ENCODE data around the gene PDCD1. TPM values are rescaled to one million over a fixed set of nuclear protein-coding genes. Genes with fewer than 3 reads are reported as not detected.

The PDCD1 gene
- total and polyA plus RNA-seq, 2 experiments from 2014 or later: not detected

- no peaks in the 10 kb centered on the region for H4K20me1 ChIP-seq (ENCODE audit: insufficient read depth)
- in situ Hi-C loops (cut with MboI): no loop called here
- no peaks in the 10 kb centered on the region for H3K9me2 ChIP-seq (ENCODE audit: insufficient read depth)
- no peak overlapping the region for H3K9ac ChIP-seq
- no peaks in the 10 kb centered on the region for H3K79me2 ChIP-seq (ENCODE audit: insufficient read depth)
- H3K27me3 ChIP-seq (replicated peaks; ENCODE audit: insufficient read depth): peaks cover 16% of the 10 kb centered on the region
- no peaks in the 10 kb centered on the region for H3F3A ChIP-seq (ENCODE audit: insufficient read depth)
- no peaks in the 10 kb centered on the region for H3K9me3 ChIP-seq (ENCODE audit: low read depth)
- H3K36me3 ChIP-seq (ENCODE audit: low read depth): no peaks in the 10 kb centered on the region
- no peak overlapping the region for H2AFZ ChIP-seq
- 83 to 90% methylated on average over 28 of the region's 28 CpGs for WGBS, 2 experiments (ENCODE audit: low coverage in 1 of 2, low lambda C conversion rate in 2 of 2, missing lambda C conversion rate in 2 of 2)
- no peak overlapping the region for H3K27ac ChIP-seq
- DNase-seq: no peak
- no peaks in the 10 kb centered on the region for H3K4me1 ChIP-seq (ENCODE audit: insufficient read depth)
- no peak overlapping the region for H3K4me3 ChIP-seq
- no peak for TF ChIP-seq EZH2 (IDR thresholded peaks at IDR 0.05; ENCODE audit: insufficient read depth, poor library complexity, severe bottlenecking)
- no peak for TF ChIP-seq EZH2phosphoT487 (IDR thresholded peaks at IDR 0.05; ENCODE audit: insufficient read depth, low read depth)
- H3K4me2 ChIP-seq (ENCODE audit: unreplicated experiment): no peak overlapping the region
These were observed 11.4 kb upstream of the PDCD1 start for GRCh38 chr2:241870081-241870541.

- no peak within 1 kb of the TSS for H3K27ac ChIP-seq
- H3K4me1 ChIP-seq (ENCODE audit: insufficient read depth): no peaks in the 10 kb centered on the region
- no peak within 1 kb of the TSS for H2AFZ ChIP-seq
- no peak within 1 kb of the TSS for H3K9ac ChIP-seq
- in situ Hi-C loops (cut with MboI): no loop called here
- WGBS, 2 experiments (ENCODE audit: low coverage in 1 of 2, low lambda C conversion rate in 2 of 2, missing lambda C conversion rate in 2 of 2): 51 to 52% methylated on average over 30 to 31 of the region's 33 CpGs
- no peaks in the 10 kb centered on the region for H3K36me3 ChIP-seq (ENCODE audit: low read depth)
- H3K4me2 ChIP-seq (ENCODE audit: unreplicated experiment): no peak within 1 kb of the TSS
- H3K4me3 ChIP-seq: no peak within 1 kb of the TSS
- H3K79me2 ChIP-seq (ENCODE audit: insufficient read depth): no peaks in the 10 kb centered on the region
- peaks cover 16% of the 10 kb centered on the region for H3K27me3 ChIP-seq (replicated peaks; ENCODE audit: insufficient read depth)
- peak; percentile 38 for DNase-seq
- no peak for TF ChIP-seq EZH2 (IDR thresholded peaks at IDR 0.05; ENCODE audit: insufficient read depth, poor library complexity, severe bottlenecking)
- no peak for TF ChIP-seq EZH2phosphoT487 (IDR thresholded peaks at IDR 0.05; ENCODE audit: insufficient read depth, low read depth)
- peaks cover under 1% of the 10 kb centered on the region; the same call in 1 of the 2 replicates for H3F3A ChIP-seq (ENCODE audit: insufficient read depth)
- H4K20me1 ChIP-seq (ENCODE audit: insufficient read depth): no peaks in the 10 kb centered on the region
- no peaks in the 10 kb centered on the region for H3K9me2 ChIP-seq (ENCODE audit: insufficient read depth)
- no peaks in the 10 kb centered on the region for H3K9me3 ChIP-seq (ENCODE audit: low read depth)
These were observed 10.6 kb upstream of the PDCD1 start, which contains the start of gene RTP5 for GRCh38 chr2:241869087-241869961. TSS of gene RTP5 (plus strand) at chr2:241869729. CDS start at chr2:241869757, 28 bp downstream.

DNA sequence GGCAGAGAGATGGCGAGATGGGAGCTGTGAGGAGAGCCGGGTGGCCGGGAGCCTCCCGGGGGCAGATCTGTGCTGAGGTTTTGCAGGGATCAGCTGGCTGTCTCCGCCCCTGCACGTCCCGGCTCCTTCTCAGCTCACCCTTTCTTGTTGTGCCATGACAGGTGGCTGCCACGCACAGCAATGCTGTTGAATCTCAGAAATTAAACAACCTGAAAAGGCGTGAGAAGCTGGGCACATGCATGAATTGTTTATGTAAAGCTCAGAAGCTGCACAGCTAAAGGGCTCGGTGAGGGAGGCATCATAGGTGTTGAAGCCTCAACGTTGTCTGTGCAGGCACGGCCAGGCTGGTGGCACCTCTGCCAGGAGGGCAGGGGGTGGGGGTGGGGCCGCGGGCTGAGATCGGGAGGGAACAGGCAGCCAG is 10.0 kb upstream of the PDCD1 start:
- H3K4me3 ChIP-seq: no peak overlapping the region
- H2AFZ ChIP-seq: no peak overlapping the region
- no peaks in the 10 kb centered on the region for H4K20me1 ChIP-seq (ENCODE audit: insufficient read depth)
- peaks cover 6% of the 10 kb centered on the region; the same call in 1 of the 2 replicates for H3F3A ChIP-seq (ENCODE audit: insufficient read depth)
- H3K27me3 ChIP-seq (replicated peaks; ENCODE audit: insufficient read depth): peaks cover 16% of the 10 kb centered on the region
- 45 to 48% methylated on average over 15 of the region's 15 CpGs for WGBS, 2 experiments (ENCODE audit: low coverage in 1 of 2, low lambda C conversion rate in 2 of 2, missing lambda C conversion rate in 2 of 2)
- in situ Hi-C loops (cut with MboI): no loop called here
- TF ChIP-seq EZH2 (IDR thresholded peaks at IDR 0.05; ENCODE audit: insufficient read depth, poor library complexity, severe bottlenecking) (no peak), EZH2phosphoT487 (IDR thresholded peaks at IDR 0.05; ENCODE audit: insufficient read depth, low read depth) (no peak)
- no peak overlapping the region for H3K4me2 ChIP-seq (ENCODE audit: unreplicated experiment)
- H3K79me2 ChIP-seq (ENCODE audit: insufficient read depth): no peaks in the 10 kb centered on the region
- no peaks in the 10 kb centered on the region for H3K36me3 ChIP-seq (ENCODE audit: low read depth)
- no peaks in the 10 kb centered on the region for H3K4me1 ChIP-seq (ENCODE audit: insufficient read depth)
- no peak for DNase-seq
- no peak overlapping the region for H3K27ac ChIP-seq
- H3K9me3 ChIP-seq (ENCODE audit: low read depth): no peaks in the 10 kb centered on the region
- no peaks in the 10 kb centered on the region for H3K9me2 ChIP-seq (ENCODE audit: insufficient read depth)
- no peak overlapping the region for H3K9ac ChIP-seq

- no peaks in the 10 kb centered on the region for H3K79me2 ChIP-seq (ENCODE audit: insufficient read depth)
- no peak overlapping the region for H3K4me2 ChIP-seq (ENCODE audit: unreplicated experiment)
- no peaks in the 10 kb centered on the region for H3K9me3 ChIP-seq (ENCODE audit: low read depth)
- 46 to 49% methylated on average over 19 of the region's 19 CpGs for WGBS, 2 experiments (ENCODE audit: low coverage in 1 of 2, low lambda C conversion rate in 2 of 2, missing lambda C conversion rate in 2 of 2)
- peaks cover 6% of the 10 kb centered on the region; the same call in 1 of the 2 replicates for H3F3A ChIP-seq (ENCODE audit: insufficient read depth)
- H3K9me2 ChIP-seq (ENCODE audit: insufficient read depth): no peaks in the 10 kb centered on the region
- in situ Hi-C loops (cut with MboI): no loop called here
- no peak overlapping the region for H3K9ac ChIP-seq
- H2AFZ ChIP-seq: no peak overlapping the region
- H3K4me3 ChIP-seq: no peak overlapping the region
- H4K20me1 ChIP-seq (ENCODE audit: insufficient read depth): no peaks in the 10 kb centered on the region
- H3K27me3 ChIP-seq (replicated peaks; ENCODE audit: insufficient read depth): peaks cover 16% of the 10 kb centered on the region
- TF ChIP-seq EZH2phosphoT487 (IDR thresholded peaks at IDR 0.05; ENCODE audit: insufficient read depth, low read depth) (no peak), EZH2 (IDR thresholded peaks at IDR 0.05; ENCODE audit: insufficient read depth, poor library complexity, severe bottlenecking) (no peak)
- H3K27ac ChIP-seq: no peak overlapping the region
- H3K36me3 ChIP-seq (ENCODE audit: low read depth): no peaks in the 10 kb centered on the region
- no peaks in the 10 kb centered on the region for H3K4me1 ChIP-seq (ENCODE audit: insufficient read depth)
- DNase-seq: peak; percentile 17
These were observed 9.2 kb upstream of the PDCD1 start for GRCh38 chr2:241867776-241868420.
